Right renal pelvis (tissue), 4 donors: ENCODE data around the gene PRAMEF14. TPM values are rescaled to one million over a fixed set of nuclear protein-coding genes. Genes with fewer than 3 reads are reported as not detected.
A peak's percentile ranks its signal among the peaks of the same experiment; 100 is the strongest.
"Not testable (repeated sequence)": the region's sequence is repeated elsewhere in the genome, so short reads cannot be mapped to it uniquely, and the experiment has no call there.

Experiments
- DNase-seq, 4 donors: peaks; one replicate each; pipeline ENCODE4 v3.0.0-alpha.2; 2013; ENCODE audit warnings: low read depth in 4 of 4, low spot score in 3 of 4, missing footprints in 1 of 4
- polyA plus RNA-seq, 4 donors: library from polyadenylated mRNA; unstranded; fragments of 120-200 nt; gene quantifications; one replicate each; pipeline ENCODE4 v1.2.1, GENCODE V29; 2013; ENCODE audit not compliant: insufficient read length in 4 of 4

Gene PRAMEF14
- not detected for polyA plus RNA-seq

DNA sequence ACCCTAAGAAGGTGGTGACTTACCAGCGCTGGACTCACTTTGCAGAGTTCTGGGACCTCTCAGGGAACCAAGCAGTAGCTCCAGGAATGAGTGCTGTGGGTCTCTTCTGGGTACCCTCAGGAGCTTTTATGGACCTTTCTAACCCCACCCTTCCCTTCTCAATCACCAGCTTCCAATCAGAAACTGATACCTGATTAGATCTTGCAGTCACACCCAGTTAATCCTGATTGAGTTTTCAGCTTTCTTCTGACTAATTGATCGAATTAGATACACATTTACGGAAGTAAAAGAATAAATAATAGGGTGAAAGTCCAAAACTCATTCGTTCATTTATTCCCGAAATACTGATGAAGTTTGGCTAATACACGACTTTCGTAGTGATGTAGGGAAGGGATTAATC lies at the start of gene PRAMEF14:
TSS of gene PRAMEF14 (minus strand) at position 101 of the 400 bp plus-strand sequence. CDS start 1,820 bp downstream, outside the sequence.
- not testable (repeated sequence) for DNase-seq

GRCh38 chr1:13395311-13395710 lies 48.4 kb upstream of the PRAMEF14 start:
- not testable (repeated sequence) for DNase-seq

- not testable (repeated sequence) for DNase-seq
Observed at GRCh38 chr1:13394761-13395160, 47.8 kb upstream of the PRAMEF14 start.

GRCh38 chr1:13393004-13393403 lies 46.1 kb upstream of the PRAMEF14 start:
- DNase-seq, result not testable (repeated sequence)

- DNase-seq, result not testable (repeated sequence)
Observed at GRCh38 chr1:13389332-13389731, 42.4 kb upstream of the PRAMEF14 start, which contains the start of gene PRAMEF17. TSS of gene PRAMEF17 (plus strand) at chr1:13389632. CDS start at chr1:13389658, 26 bp downstream.

DNA sequence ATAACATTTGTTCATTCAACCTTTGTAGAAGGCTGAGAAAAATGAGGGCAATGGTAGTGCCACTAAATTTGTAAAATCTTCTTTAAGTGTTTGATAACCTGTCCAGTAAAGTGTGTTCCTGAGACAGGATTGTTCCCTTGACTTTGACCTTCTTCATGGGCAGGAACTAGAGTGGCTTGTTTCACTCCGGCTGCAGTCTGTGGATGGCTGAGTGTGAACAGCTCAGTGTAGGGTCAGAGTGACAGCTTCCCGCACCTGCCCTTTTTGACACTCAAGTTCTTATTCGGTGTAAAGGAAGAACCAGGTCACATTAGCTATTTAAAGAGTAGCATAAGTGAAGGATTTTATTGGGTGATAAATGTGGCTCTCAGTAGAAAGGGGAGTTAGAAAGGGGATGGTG lies 33.4 kb upstream of the PRAMEF14 start:
- DNase-seq, result not testable (repeated sequence)

DNA sequence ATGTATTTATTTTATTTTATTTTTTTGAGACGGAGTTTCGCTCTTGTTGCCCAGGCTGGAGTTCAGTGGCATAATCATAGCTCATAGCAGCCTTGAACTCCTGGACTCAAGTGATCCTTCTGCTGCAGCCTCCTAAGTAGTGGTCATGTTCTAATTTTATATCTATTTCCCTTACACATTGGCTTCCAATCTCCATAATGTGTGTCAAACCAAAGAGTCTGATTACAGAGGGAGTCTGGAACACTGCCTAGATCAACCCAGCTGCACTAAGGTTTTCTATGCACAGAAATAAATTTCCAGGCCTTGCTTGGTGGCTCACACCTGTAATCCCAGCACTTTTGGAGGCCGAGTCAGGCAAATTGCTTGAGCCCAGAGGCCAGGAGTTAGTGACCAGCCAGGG lies 32.0 kb upstream of the PRAMEF14 start:
- not testable (repeated sequence) for DNase-seq

- not testable (repeated sequence) for DNase-seq
Observed at GRCh38 chr1:13368544-13368943, 21.6 kb upstream of the PRAMEF14 start.

DNA sequence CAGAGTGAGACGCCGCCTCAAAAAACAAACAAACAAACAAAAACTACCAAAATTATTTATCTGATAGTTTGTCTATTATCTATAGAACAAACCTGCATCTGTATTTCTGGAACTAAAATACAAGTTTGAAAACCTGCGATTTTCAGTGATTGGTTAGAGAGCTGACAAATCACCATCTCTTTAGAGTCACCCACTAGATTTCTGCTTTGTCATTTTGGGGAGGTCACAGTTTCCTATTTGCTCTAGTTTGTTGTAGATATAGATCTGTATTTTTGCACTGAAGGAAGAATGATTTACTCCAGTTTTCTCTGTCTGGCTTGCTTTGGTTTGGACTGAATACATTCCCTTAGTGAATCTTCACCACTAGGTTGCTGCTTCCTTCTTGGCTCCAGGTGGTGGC lies 19.6 kb upstream of the PRAMEF14 start:
- DNase-seq, result not testable (repeated sequence)

DNA sequence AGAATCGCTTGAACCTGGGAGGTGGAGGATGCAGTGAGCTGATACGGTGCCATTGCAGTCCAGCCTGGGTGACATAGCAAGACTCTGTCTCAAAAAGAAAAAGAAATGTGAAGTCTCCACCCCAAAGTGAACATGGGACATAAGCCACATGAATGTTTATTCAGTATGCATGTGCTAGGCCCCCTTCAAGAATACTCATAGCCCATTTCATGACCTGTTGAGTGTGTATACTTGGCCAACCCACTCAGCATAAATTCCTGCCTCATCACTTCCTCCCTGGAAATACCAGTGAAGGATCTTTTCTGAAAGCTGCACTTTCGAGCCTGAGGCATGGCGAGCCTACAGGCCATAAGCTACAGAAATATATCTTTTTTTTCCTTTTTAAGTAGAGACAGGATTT lies 18.0 kb upstream of the PRAMEF14 start:
- DNase-seq, result not testable (repeated sequence)

- not testable (repeated sequence) for DNase-seq
Observed at GRCh38 chr1:13362364-13362763, 15.4 kb upstream of the PRAMEF14 start.

- peak; percentile 8 to 28 (median 20) for DNase-seq
Observed at GRCh38 chr1:13356774-13357173, 9.8 kb upstream of the PRAMEF14 start.

DNA sequence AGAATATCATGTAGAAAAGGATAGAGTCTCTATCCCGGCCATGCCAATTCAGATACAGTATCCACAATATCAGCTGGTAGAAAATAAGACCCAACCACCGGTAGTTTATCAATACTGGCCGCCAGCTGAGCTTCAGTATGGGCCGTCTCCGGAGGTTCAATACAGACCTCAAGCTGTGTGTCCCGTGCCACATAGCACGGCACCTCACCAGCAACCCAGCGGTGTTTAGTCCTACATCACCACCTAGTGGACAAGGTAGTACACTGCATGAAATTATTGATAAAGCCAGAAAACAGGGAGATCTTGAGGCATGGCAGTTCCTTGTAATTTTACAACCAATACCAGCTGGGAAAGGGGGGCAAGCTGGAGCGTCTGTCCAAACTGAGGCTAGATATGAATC lies 7.5 kb upstream of the PRAMEF14 start:
- not testable (repeated sequence) for DNase-seq

DNA sequence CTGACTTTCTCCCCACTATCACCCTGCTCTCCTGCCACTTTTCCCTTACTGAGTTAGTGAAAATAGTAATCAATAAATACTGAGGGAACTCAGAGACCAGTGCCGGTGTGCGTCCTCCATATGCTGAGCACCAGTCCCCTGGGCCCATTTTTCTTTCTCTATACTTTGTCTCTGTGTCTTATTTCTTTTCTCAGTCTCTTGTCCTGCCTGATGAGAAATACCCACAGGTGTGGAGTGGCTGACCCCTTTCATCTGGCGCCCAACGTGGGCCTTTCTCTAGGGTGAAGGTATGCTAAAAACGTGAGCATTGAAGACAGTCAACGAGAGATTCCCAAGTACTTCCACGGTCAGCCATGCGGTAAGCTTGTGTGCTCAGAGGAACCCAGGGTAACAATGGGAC lies 6.5 kb upstream of the PRAMEF14 start:
- not testable (repeated sequence) for DNase-seq

- DNase-seq, result not testable (repeated sequence)
Observed at GRCh38 chr1:13342496-13342895, 4.4 kb downstream of the PRAMEF14 start.

GRCh38 chr1:13315281-13315680 lies 31.7 kb downstream of the PRAMEF14 start, which contains the start of gene PRAMEF15:
TSS of gene PRAMEF15 (plus strand) at chr1:13315581. CDS start at chr1:13318408, 2,827 bp downstream.
- not testable (repeated sequence) for DNase-seq

- DNase-seq, result not testable (repeated sequence)
Observed at GRCh38 chr1:13303239-13303638, 43.7 kb downstream of the PRAMEF14 start, which contains the start of gene PRAMEF33. TSS of gene PRAMEF33 (plus strand) at chr1:13303539. CDS start at chr1:13305955, 2,416 bp downstream.

- DNase-seq, result not testable (repeated sequence)
Observed at GRCh38 chr1:13302197-13302596, 44.7 kb downstream of the PRAMEF14 start.

GRCh38 chr1:13298699-13299098 lies 48.2 kb downstream of the PRAMEF14 start:
- DNase-seq, result not testable (repeated sequence)

- DNase-seq, result not testable (repeated sequence)
Observed at GRCh38 chr1:13297216-13297931, 49.6 kb downstream of the PRAMEF14 start.
